Chondrocyte (in vitro differentiated cells): ENCODE results near the gene TMEM163. TPM values are rescaled to one million over a fixed set of nuclear protein-coding genes. Genes with fewer than 3 reads are reported as not detected.
"Not testable (repeated sequence)": the region's sequence is repeated elsewhere in the genome, so short reads cannot be mapped to it uniquely, and the experiment has no call there.

Source experiments
- DNase-seq: peaks from one replicate; pipeline ENCODE4 v3.0.0; 2021; ENCODE audit warnings: mixed read lengths, low spot score
- H3K27ac Mint-ChIP-seq: one replicate; pipeline ENCODE4 v1.8.0; 2021; ENCODE audit warnings: mild to moderate bottlenecking, moderate library complexity, mixed read lengths; ENCODE audit not compliant: unreplicated experiment
- H3K27me3 Mint-ChIP-seq: 2 replicates; pipeline ENCODE4 v1.8.0; 2021; ENCODE audit warnings: low read depth, mixed read lengths
- H3K36me3 Mint-ChIP-seq: 2 replicates; pipeline ENCODE4 v1.8.0; 2021; ENCODE audit warnings: low read depth, mixed read lengths
- H3K4me1 Mint-ChIP-seq: 2 replicates; pipeline ENCODE4 v1.8.0; 2021; ENCODE audit warnings: low read depth, mild to moderate bottlenecking, mixed read lengths
- H3K4me3 Mint-ChIP-seq: one replicate; pipeline ENCODE4 v1.8.0; 2021; ENCODE audit warnings: mild to moderate bottlenecking, moderate library complexity, mixed read lengths; ENCODE audit not compliant: unreplicated experiment
- H3K9me3 Mint-ChIP-seq: 2 replicates; pipeline ENCODE4 v1.8.0; 2021; ENCODE audit warnings: low read depth, mixed read lengths
- total RNA-seq: library from RNA; stranded (reverse); gene quantifications from 3 replicates; pipeline ENCODE4 v1.2.1, GENCODE V29; 2021
- TF ChIP-seq, protein P1 (sequence below): fragments of 200-600 bp; sonication (generic); IDR thresholded peaks from 2 replicates; pipeline ENCODE4 v1.5.0; 2021; ENCODE audit warnings: antibody characterized with exemption, mild to moderate bottlenecking, moderate library complexity

The TMEM163 gene
- total RNA-seq, 1 donor from 2014 or later = 0.07 TPM

DNA sequence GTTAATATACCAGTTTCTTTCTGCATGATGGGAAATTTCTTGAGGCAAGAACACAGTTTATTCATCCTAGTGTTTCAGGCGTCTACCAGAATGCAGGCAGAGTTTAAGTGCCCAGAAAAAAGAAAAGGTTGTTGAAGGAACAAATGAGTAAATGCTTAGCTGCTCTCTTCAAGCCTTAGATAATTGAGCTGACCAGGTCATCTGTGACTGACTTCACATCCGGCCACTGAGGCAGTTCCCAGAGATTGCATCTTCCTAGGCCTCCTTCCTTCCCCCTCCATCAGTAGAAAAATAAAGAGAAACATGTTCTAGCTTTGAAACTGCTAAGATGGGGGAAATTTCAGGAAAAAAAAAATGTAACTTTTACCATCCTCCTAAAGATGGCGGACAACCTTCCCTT, 9.4 kb upstream of the TMEM163 start:
- peaks cover 4% of the 10 kb centered on the region for H3K4me1 Mint-ChIP-seq
- DNase-seq = no peak
- H3K9me3 Mint-ChIP-seq = peaks cover 10% of the 10 kb centered on the region
- TF ChIP-seq, protein P1, sequence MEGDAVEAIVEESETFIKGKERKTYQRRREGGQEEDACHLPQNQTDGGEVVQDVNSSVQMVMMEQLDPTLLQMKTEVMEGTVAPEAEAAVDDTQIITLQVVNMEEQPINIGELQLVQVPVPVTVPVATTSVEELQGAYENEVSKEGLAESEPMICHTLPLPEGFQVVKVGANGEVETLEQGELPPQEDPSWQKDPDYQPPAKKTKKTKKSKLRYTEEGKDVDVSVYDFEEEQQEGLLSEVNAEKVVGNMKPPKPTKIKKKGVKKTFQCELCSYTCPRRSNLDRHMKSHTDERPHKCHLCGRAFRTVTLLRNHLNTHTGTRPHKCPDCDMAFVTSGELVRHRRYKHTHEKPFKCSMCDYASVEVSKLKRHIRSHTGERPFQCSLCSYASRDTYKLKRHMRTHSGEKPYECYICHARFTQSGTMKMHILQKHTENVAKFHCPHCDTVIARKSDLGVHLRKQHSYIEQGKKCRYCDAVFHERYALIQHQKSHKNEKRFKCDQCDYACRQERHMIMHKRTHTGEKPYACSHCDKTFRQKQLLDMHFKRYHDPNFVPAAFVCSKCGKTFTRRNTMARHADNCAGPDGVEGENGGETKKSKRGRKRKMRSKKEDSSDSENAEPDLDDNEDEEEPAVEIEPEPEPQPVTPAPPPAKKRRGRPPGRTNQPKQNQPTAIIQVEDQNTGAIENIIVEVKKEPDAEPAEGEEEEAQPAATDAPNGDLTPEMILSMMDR = no peak
- H3K36me3 Mint-ChIP-seq = no peaks in the 10 kb centered on the region
- peaks cover 8% of the 10 kb centered on the region for H3K27me3 Mint-ChIP-seq
- H3K4me3 Mint-ChIP-seq = no peak overlapping the region
- no peak overlapping the region for H3K27ac Mint-ChIP-seq

DNA sequence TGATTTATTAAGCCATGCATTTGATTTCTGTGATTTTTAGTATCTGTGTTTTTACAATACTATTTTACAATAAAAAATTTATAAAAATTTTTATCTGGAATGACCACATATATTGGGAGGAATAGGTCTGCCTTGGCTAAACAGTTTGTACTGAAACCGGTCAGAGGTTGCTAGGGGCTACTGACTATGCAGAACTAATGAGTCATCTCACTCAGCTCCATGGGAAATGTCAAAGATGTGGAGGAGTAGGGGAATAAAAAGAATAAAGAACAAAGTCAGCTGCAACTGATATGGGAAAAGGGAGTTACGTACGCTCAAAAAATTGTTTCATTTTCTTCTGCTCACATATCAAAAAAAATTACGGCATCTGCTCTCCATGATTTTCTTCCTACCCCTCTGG, 8.6 kb upstream of the TMEM163 start:
- Mint-ChIP-seq H3K36me3 (no peaks in the 10 kb centered on the region), H3K27me3 (peaks cover 15% of the 10 kb centered on the region), H3K9me3 (peaks cover 4% of the 10 kb centered on the region), H3K27ac (no peak overlapping the region), H3K4me3 (no peak overlapping the region), H3K4me1 (peaks cover 4% of the 10 kb centered on the region)
- no peak for DNase-seq
- TF ChIP-seq, protein P1 = no peak

DNA sequence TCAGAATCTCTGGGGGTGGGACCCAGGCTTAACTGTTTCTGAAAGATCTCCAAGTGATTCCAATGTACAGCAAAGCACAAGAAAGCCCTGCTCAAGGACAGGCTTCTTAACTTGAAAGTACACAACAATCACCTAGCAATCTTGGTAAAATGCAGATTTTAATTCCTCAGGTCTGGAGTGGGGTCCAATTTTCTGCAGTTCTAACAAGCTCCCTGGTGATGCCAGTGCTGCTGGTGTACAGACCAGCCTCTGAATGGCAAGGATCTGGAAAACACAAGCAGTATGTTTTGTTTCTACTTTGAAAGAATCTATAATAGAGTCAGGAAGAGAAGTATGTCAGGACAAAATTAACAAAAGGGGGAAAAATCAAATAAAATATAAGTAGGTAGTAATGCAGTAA, 7.8 kb upstream of the TMEM163 start:
- peaks cover 23% of the 10 kb centered on the region for H3K27me3 Mint-ChIP-seq
- no peaks in the 10 kb centered on the region for H3K9me3 Mint-ChIP-seq
- no peak overlapping the region for H3K27ac Mint-ChIP-seq
- TF ChIP-seq, protein P1 = no peak
- peaks cover 4% of the 10 kb centered on the region for H3K4me1 Mint-ChIP-seq
- H3K4me3 Mint-ChIP-seq = no peak overlapping the region
- no peak for DNase-seq
- no peaks in the 10 kb centered on the region for H3K36me3 Mint-ChIP-seq

DNA sequence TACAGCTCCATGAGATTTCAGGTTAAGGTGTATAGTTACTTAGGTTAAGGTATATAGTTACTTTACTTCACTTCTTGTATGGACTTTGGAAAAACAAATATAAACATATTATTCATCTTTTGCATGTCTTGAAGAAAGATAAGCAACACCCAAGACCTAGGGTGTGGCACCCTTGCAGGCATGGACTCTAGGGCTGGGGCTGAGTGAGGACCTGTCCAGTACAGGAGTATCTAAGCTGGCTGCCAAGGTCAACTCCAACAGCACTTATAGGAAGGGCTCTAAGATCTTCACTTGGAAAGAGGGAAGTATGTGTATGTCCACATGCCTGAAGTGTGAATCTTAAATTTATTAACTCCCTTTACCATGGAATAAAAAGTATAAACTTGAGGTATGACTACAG, 7.1 kb upstream of the TMEM163 start:
- H3K4me1 Mint-ChIP-seq = peaks cover 4% of the 10 kb centered on the region
- H3K27ac Mint-ChIP-seq = no peak overlapping the region
- no peak for DNase-seq
- no peaks in the 10 kb centered on the region for H3K36me3 Mint-ChIP-seq
- H3K9me3 Mint-ChIP-seq = no peaks in the 10 kb centered on the region
- H3K27me3 Mint-ChIP-seq = peaks cover 27% of the 10 kb centered on the region
- TF ChIP-seq, protein P1 = no peak
- no peak overlapping the region for H3K4me3 Mint-ChIP-seq

DNA sequence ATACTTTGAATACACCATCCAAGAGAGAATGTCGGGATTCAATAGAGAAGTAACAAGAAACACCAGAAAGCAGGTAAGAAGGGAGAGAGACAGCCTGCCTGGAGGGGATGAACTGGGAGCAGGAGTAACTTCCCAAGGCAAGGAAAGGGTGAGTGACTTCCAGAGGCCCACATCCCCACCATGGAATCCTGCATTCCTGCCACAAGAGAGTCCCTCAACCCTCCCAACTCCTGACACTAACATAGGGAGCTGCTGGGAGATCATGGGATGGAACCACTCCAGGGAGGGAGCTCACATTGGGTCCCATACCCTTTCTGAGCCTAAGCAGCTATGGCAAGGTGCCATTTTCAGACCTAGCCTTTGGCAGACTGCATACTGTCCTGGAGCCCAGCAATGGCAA, 5.5 kb upstream of the TMEM163 start:
- TF ChIP-seq, protein P1 = no peak
- DNase-seq = no peak
- Mint-ChIP-seq H3K27ac (no peak overlapping the region), H3K27me3 (peaks cover 42% of the 10 kb centered on the region), H3K4me3 (no peak overlapping the region), H3K36me3 (peaks cover 1% of the 10 kb centered on the region), H3K4me1 (peaks cover 4% of the 10 kb centered on the region), H3K9me3 (no peaks in the 10 kb centered on the region)

DNA sequence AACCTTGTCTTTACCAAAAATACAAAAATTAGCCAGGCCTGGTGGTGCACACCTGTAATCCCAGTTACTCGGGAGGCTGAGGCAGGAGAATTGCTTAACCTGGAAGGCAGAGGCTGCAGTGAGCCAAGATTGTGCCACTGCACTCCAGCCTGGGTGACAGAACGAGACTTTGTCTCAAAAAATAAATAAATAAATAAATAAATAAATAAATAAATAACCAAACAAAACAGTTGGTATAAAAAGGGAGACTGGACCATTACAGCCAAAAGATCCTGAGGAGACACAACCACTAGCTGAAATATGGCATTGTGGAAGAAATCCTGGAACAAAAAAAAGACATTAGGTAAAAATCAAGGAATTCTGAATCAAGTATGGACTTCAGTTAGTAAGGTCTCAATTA, 4.9 kb upstream of the TMEM163 start:
- H3K27me3 Mint-ChIP-seq = peaks cover 40% of the 10 kb centered on the region
- not testable (repeated sequence) for H3K4me1 Mint-ChIP-seq, H3K4me3 Mint-ChIP-seq

More for the DNA sequence above, 4.9 kb upstream of the TMEM163 start:
- not testable (repeated sequence) for H3K36me3 Mint-ChIP-seq, H3K27ac Mint-ChIP-seq, DNase-seq, H3K9me3 Mint-ChIP-seq
